NCI-H748 (cell line): ENCODE results near the gene SLC43A1.

Experiments used
- DNase-seq: peaks from one replicate; lab custom pipeline; 2025; ENCODE audit not compliant: unreplicated experiment; lab: John Stamatoyannopoulos, UW

The SLC43A1 gene

GRCh38 chr11:57479911-57480310 is 35.6 kb downstream of the SLC43A1 start:
- DNase-seq = no peak

- DNase-seq = no peak
Measured at GRCh38 chr11:57479021-57479663, 36.4 kb downstream of the SLC43A1 start.

DNA sequence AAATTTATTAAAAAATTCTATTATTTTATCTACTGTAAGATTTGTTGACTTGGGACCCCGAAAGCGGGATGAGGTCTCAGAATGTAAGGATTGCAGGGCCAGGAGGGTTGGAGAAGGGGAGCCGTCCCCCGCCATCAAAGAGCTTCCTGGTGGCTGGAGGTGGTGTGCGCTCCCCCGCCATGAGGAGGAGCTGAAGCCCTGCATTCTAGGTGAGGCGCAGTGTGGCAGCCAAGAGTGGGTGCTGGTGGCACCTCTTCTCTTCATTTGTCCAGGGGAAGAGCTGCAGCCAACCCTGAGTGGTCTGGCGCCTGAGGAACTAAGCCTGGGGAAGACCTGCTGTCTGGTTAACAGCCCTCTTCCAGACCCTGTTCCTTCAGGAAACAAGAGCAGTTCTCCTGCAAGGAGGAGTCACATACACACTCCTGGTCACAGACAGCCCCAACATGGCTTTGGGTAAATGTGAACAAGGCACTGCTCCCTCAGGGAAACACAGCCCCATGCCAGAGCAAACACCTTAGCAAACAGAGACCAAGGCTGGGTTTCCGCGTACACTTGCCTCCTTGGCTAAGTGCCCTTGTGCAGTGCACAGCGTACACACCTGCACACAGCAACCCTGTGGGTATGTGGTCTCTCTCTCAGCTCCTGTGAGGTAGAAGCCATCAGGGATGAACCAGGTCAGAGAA is 37.9 kb downstream of the SLC43A1 start:
- DNase-seq = no peak

DNA sequence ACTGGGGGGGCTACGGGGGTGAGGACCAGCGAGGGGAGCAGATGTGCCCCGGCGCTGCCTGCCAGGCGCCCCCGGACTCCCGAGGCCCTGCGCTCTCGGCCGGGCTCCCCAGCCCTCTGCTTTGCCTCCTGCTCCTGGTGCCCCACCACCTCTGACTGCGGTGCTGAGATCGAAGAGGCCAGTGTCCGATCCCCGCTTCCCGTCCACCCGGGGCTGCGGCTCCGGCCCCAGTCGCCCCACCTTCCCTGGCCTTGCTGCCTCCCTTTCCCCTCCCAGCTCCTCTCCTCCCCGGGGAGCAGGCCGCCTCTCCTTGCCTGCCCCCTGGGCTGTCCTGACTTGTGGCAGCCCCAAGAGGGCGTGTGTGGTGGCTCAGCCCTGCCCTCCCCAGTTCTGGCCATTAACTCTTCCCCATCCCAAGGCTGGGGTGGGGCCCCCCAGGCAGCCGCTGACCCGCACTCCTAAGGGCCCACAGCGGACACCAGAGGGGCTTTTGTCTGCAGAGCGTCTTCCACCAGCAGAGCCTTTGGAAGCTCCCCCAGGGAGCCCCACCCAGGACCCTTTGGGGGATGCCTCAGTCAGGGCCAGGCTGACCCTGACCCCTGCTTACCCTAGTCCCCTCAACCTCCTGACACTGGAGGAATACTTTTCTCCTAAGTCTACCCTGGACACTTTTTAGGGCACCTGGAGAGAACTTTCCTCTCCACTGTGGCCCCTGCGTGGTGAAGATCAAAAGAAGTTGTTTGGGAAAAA is 38.6 kb downstream of the SLC43A1 start:
- peak; percentile 20 for DNase-seq

- DNase-seq = peak; percentile 56
Measured at GRCh38 chr11:57476047-57476756, 39.3 kb downstream of the SLC43A1 start.

- DNase-seq = no peak
Measured at GRCh38 chr11:57475671-57476046, 39.8 kb downstream of the SLC43A1 start.

- no peak for DNase-seq
Measured at GRCh38 chr11:57475191-57475590, 40.3 kb downstream of the SLC43A1 start.

- no peak for DNase-seq
Measured at GRCh38 chr11:57474803-57475115, 40.7 kb downstream of the SLC43A1 start.

DNA sequence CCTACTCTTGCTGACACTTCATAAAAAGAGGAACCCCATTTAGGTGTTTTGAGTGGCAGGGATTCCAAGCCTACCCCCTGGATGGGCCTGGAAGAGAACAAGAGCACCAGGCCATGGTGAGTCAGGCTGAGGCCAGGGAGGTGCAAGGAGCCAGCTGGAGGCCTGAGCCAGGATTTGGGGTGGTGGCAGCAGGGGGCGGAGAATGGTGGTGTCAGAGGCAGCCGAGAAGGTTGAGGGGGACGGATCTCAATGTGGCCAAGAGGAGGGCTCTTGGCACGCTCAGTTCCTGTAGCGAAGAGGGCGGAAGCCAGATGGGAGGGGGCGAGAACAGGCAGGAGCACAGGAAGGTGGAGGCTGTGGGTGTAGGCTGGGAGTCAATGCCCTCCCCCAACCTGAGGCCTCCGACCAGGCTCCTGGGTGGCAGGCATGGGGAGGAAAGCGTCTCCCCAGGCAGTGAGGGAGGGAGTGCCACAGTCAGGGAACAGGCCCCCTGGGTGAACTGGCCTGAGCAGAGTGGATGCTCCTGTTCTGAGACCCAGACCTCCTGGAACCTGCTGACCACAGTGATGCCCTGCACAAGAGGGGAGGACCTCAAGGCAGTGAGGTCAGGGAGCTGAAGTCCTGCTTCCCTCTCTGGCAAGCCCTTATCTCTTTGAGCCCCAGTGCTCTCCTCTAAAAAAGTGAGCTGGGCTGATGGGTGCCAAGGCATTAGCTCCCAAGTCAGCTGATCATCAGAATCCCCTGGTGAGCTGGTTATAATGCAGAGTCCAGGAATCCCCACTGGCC is 41.3 kb downstream of the SLC43A1 start:
- DNase-seq = no peak

DNA sequence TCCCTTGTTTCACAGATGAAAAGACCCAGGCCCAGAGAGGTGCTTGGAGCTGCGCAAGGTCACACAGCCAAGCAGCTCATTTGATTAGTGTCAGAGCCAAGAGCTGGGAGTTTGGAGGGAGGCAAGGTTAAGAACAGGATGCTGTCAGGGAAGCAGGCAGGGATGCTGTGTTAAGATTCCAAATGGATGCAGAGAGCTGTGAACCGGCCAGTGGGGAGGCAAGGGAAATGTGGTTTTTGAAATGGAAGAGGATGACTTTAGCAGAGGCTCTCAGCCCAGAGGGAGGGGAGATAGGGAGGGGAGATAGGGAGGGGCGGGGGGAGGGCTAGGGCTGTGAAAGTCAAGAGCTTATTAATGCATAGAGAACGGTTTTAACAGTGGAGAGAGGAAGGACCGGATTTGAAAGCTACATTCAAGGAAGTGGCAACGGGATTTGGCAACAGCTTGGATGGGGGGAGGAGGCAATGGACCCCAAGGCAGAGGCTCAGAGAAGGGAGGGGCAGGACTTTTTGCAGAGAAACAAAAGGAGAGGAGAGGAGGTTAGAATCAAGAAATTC is 42.1 kb downstream of the SLC43A1 start:
- no peak for DNase-seq

GRCh38 chr11:57471496-57471895 is 44.0 kb downstream of the SLC43A1 start:
- no peak for DNase-seq

DNA sequence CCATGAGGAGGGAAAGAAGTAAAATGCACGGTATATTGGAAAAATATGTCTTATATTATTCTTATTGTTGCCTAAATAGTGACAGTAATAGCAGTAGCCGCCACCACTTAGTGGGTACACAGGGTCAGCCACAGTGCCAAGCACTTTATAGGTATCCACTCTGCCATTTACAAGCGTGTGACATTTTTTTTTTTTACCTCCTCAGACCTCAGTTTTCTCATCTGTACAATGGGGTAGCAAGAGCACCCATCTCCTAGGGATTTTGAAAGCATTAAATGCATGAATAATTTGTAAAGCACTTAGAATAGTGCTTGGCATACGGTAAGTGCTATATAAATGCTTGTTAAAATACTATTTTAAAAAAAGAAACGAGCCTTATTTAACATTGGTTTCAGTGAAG is 46.2 kb downstream of the SLC43A1 start:
- DNase-seq = no peak

GRCh38 chr11:57468276-57468675 is 47.2 kb downstream of the SLC43A1 start:
- no peak for DNase-seq

DNA sequence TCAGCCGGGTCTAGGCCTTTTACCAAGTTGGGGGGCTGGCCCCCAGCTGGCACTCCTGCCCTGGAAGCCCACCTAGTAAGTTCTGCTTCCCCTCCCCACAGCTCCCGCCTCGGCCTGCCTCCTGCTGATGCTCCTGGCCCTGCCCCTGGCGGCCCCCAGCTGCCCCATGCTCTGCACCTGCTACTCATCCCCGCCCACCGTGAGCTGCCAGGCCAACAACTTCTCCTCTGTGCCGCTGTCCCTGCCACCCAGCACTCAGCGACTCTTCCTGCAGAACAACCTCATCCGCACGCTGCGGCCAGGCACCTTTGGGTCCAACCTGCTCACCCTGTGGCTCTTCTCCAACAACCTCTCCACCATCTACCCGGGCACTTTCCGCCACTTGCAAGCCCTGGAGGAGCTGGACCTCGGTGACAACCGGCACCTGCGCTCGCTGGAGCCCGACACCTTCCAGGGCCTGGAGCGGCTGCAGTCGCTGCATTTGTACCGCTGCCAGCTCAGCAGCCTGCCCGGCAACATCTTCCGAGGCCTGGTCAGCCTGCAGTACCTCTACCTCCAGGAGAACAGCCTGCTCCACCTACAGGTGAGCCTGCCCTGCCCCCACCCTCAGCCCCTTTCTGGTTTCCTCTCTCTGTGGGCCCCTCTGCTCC is 47.9 kb downstream of the SLC43A1 start:
- no peak for DNase-seq

DNA sequence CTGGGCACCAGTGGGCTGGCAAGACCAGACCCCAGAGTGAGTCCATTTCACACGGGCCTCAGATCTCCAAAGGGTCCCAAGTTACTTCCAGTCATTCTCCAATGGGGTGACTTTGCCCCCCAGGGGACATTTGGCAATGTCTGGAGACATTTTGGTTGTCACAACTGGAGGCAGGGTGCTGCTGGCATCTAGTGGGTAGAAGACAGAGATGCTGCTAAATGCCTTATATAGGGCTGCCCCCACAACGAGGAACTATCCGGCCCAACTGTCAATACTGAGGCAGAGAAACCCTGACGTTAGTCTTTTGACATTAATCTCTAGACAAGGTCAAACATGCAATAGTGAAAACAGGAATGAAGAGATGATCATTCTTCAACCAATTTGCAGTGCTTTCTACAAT is 48.8 kb downstream of the SLC43A1 start:
- no peak for DNase-seq

DNA sequence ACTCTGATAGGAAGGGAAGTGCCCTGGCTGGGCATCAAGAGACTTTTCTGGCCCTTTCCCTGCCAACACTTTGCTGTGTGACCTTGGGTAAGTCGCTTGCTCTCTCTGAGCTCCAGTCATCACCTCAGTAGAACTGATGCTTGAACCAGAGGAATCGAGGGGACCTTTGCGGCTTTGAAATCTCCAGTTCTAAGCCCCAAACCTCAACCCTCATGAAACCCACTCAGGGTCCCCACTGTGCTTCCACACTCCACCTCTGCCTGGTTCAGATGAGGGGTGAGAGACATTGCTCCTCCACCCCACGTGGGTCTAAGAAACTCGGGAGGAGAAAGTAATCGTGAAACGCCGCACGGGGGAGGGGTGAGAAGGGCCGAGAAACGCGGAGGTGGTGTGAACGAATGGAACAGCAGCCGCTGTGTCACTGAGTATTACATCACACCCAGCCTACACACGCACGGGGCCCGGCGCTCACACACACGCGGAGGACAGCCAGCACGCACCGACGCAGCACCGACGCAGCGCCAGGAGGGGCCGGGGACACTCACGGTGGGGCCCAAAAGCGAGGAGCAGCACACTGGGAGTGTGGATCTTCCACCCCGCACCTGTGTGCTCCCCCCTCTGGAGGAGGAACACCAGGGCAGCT is 50.8 kb downstream of the SLC43A1 start:
- no peak for DNase-seq

GRCh38 chr11:57463671-57464538 is 51.6 kb downstream of the SLC43A1 start:
- DNase-seq = no peak

DNA sequence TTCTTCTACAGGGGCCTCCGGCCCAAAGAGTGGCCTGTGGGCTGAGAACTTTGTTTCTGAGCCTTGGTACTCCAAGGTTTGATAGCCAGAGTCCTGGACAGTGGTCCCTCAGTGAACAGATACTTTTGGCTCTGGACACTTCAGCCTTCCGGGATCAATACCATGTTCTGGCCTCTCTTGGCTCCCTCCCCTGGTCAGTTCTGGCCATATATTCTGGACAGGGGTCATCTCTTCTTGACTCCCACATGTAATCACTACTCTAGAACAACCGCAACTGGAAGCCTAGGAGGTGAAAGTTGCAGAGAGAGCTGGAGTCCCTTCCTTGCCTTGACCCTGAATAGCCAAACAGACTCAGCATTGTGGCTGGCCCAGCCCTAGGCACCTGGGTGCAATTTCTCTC is 52.9 kb downstream of the SLC43A1 start:
- DNase-seq = no peak
